Astrocyte of the spinal cord (primary cell): Measurements from ENCODE around the gene PPP1R13L.

ENCODE experiments used
- DNase-seq: peaks from one replicate; pipeline ENCODE4 v3.0.0; 2011; ENCODE audit warnings: low read depth, low spot score
- H3K4me3 ChIP-seq: 2 replicates; pipeline ENCODE4 v1.5.1; 2011; ENCODE audit warnings: low read depth, mild to moderate bottlenecking, low read length, moderate library complexity
- in situ Hi-C: cut with HindIII; loops from 2 replicates; pipeline ENCODE4 v1.10.0; 2017; ENCODE audit warnings: low sequenced_read_pairs
- TF ChIP-seq, protein P1 (sequence below): IDR thresholded peaks from 2 replicates; pipeline ENCODE4 v1.5.1; 2012; ENCODE audit warnings: low read depth, mild to moderate bottlenecking, low read length, inconsistent platforms

Gene PPP1R13L

DNA sequence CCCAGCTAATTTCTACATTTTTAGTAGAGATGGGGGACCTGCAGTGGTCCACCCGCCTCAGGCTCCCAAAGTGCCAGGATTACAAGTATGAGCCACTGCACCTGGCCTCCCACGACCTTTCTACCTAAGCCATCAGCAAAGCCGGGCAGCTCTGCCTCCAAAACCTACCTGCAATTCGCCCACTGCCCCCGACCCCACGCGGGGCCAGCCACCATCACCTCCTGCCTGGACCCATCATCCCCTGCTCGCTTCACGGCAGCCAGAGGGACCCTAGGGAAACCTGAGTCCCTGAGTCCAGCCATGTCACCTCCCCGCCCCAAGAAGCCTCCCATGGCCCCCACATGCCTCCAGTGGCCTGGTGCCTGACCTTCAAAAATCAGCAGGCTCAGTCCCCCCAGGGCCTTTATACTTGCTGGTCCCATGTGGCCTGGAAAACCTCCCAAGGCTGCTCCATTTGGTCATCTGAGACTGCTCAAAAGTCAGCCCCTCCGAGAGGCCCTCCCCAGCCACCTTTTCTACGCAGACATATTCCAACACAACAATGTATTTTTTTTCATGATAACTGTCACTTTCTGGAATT lies 46.6 kb downstream of the PPP1R13L start:
- no peak for DNase-seq
- in situ Hi-C loops: no loop called here
- no peak overlapping the region for H3K4me3 ChIP-seq
- TF ChIP-seq, protein P1, sequence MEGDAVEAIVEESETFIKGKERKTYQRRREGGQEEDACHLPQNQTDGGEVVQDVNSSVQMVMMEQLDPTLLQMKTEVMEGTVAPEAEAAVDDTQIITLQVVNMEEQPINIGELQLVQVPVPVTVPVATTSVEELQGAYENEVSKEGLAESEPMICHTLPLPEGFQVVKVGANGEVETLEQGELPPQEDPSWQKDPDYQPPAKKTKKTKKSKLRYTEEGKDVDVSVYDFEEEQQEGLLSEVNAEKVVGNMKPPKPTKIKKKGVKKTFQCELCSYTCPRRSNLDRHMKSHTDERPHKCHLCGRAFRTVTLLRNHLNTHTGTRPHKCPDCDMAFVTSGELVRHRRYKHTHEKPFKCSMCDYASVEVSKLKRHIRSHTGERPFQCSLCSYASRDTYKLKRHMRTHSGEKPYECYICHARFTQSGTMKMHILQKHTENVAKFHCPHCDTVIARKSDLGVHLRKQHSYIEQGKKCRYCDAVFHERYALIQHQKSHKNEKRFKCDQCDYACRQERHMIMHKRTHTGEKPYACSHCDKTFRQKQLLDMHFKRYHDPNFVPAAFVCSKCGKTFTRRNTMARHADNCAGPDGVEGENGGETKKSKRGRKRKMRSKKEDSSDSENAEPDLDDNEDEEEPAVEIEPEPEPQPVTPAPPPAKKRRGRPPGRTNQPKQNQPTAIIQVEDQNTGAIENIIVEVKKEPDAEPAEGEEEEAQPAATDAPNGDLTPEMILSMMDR: no peak

DNA sequence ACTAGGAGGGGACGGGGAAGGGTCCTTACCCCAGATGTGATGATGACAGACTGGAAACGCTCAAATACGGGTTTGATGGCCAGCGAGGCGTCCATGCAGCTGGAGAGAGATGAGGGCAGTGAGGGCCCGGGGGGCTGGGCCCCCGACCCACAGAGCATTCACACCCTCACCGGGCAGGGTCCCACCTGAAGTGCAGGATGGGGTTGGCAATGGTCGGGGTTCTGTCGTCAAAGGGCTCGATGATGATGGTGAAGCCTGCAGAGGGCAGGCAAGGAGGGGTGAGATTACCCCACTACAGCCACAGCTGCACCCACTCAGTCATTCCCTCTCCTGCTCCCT lies 47.5 kb downstream of the PPP1R13L start:
- no peak for DNase-seq

DNA sequence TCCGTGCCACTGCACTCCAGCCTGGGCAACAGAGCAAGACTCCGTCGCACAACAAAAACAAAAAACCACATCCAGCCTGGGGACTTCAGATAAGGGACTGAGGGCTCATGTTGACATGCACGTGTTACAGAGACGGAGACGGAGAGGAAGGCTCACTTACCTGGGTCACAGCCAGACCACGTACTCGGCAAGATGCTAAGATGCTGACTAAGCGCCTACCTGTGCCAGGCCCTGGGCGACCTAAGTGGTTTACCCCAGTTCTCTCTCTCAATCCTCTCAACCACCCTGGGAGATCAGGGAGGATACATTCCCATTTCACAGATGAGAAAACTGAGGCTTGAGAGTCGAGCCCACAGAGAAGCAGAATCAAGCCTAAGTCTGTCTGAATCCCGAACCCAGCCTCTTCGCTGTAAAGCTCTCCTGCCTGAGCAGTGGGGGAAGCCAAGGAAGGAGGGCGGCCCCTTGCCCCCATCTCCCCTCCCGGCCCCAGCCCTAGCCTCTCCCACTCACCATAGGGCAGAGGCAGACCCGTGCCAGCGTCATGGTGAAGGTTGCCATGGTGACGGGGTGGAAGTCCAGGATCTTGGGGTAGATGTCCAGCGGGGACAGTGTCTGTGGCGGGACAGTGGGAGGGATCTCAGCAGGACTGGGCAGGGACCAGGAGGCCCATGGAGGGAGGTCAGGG lies 48.0 kb downstream of the PPP1R13L start:
- DNase-seq: no peak
- TF ChIP-seq, protein P1: no peak
- H3K4me3 ChIP-seq: no peak overlapping the region
- in situ Hi-C loops: no loop called here

More for the DNA sequence above, 47.5 kb downstream of the PPP1R13L start:
- no peak overlapping the region for H3K4me3 ChIP-seq
- TF ChIP-seq, protein P1: no peak
- in situ Hi-C loops: no loop called here

DNA sequence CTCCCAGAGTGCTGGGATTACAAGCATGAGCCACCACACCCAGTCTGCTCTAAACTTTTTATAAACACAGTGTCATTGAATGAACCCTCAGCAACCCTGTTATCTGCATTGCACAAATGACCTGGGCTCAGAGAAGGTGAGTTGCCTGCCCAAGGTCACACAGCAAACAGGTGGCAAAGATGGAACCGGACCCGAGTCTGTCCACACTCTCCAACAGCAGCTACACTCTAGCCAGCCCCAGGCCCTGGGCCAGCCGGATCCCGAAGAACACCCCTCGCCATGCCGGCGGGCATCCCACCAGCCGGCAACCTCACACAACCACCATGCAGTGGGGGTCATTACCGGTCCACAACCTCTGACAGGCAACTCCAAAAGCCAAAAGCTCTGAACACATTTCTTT lies 49.0 kb downstream of the PPP1R13L start:
- in situ Hi-C loops: no loop called here
- DNase-seq: no peak
- H3K4me3 ChIP-seq: no peak overlapping the region
- TF ChIP-seq, protein P1: no peak

DNA sequence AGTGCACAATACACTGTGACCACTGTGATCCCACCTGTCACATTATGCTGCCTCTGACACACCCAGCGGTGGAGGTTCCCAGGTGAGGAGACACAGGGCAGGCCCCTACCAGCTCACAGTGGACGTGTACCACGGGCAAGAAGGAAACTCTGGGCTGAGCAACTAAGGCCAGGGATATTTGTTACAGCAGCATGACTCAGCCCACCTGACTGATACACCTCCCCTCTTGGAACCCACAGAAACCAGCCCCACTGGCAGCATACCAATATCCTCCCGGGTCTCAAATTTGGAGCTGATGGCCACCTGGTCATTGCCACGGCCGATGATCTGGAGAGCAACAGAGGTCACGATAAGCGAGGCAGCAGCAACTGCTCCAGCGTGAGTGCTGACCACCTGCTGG lies 49.5 kb downstream of the PPP1R13L start:
- in situ Hi-C loops: no loop called here
- TF ChIP-seq, protein P1: no peak
- no peak overlapping the region for H3K4me3 ChIP-seq
- no peak for DNase-seq

DNA sequence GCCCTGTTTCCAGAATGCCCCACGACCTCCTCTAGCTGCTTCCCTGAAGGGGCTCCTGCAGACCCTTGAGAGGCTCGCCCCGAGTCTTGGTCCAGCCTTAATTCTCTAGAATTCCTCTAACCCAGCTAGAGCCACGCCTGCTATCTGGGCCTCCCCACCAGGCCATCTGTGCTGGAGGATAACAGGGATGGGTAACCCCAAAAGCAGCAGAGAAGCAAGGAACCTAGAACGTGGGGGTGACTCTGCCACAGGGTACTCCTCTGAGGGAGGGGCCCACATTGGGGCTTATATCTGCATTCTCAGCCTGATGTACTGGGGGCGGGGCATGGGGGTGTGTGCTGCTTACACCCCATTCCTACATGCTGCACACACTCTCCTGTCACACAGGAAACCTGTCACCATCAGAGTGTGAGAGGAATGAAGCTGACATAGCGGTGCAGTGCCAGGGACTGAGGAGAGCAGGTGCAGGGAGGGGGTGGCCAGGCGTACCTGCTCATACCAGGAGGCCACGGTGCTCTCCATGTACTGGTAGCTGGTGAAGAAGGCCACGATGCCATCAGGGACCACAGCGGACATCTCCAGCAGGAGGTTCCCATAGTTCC lies 50.5 kb downstream of the PPP1R13L start:
- TF ChIP-seq, protein P1: no peak
- DNase-seq: no peak
- in situ Hi-C loops: no loop called here
- no peak overlapping the region for H3K4me3 ChIP-seq
